GM19438 (cell line): ENCODE data around the gene CTNNAL1.
A peak's percentile ranks its signal among the peaks of the same experiment; 100 is the strongest.
"Not testable (repeated sequence)": the region's sequence is repeated elsewhere in the genome, so short reads cannot be mapped to it uniquely, and the experiment has no call there.

Experiments
- ATAC-seq: cut with Tn5 transposase; IDR thresholded peaks from one replicate; pipeline ENCODE4 v1.9.1; 2021; ENCODE audit warnings: low read depth; ENCODE audit not compliant: unreplicated experiment

The CTNNAL1 gene

GRCh38 chr9:108997112-108997511, 16.2 kb downstream of the CTNNAL1 start:
- ATAC-seq = no peak

- ATAC-seq = no peak
Measured at GRCh38 chr9:108996643-108997042, 16.7 kb downstream of the CTNNAL1 start.

- peak; percentile 72 for ATAC-seq
Measured at GRCh38 chr9:108994695-108995094, 18.6 kb downstream of the CTNNAL1 start.

GRCh38 chr9:108991479-108991878, 21.8 kb downstream of the CTNNAL1 start:
- no peak for ATAC-seq

GRCh38 chr9:108983885-108984284, 29.4 kb downstream of the CTNNAL1 start:
- no peak for ATAC-seq

GRCh38 chr9:108980893-108981292, 32.4 kb downstream of the CTNNAL1 start:
- no peak for ATAC-seq

- ATAC-seq = no peak
Measured at GRCh38 chr9:108978205-108978604, 35.1 kb downstream of the CTNNAL1 start.

GRCh38 chr9:108973895-108974294, 39.4 kb downstream of the CTNNAL1 start:
- no peak for ATAC-seq

- no peak for ATAC-seq
Measured at GRCh38 chr9:108972626-108973209, 40.6 kb downstream of the CTNNAL1 start.

- ATAC-seq = no peak
Measured at GRCh38 chr9:108972186-108972585, 41.1 kb downstream of the CTNNAL1 start.

GRCh38 chr9:108971392-108971791, 41.9 kb downstream of the CTNNAL1 start:
- ATAC-seq = not testable (repeated sequence)

GRCh38 chr9:108967916-108968315, 45.4 kb downstream of the CTNNAL1 start:
- ATAC-seq = no peak

- ATAC-seq = no peak
Measured at GRCh38 chr9:108963459-108964143, 49.7 kb downstream of the CTNNAL1 start.

- no peak for ATAC-seq
Measured at GRCh38 chr9:108961151-108961550, 52.1 kb downstream of the CTNNAL1 start.

GRCh38 chr9:108960331-108960730, 53.0 kb downstream of the CTNNAL1 start:
- ATAC-seq = no peak

- ATAC-seq = no peak
Measured at GRCh38 chr9:108956631-108957026, 56.7 kb downstream of the CTNNAL1 start.

GRCh38 chr9:108956022-108956630, 57.2 kb downstream of the CTNNAL1 start:
- ATAC-seq = no peak

GRCh38 chr9:108953983-108954574, 59.2 kb downstream of the CTNNAL1 start:
- ATAC-seq = no peak

- no peak for ATAC-seq
Measured at GRCh38 chr9:108951578-108951977, 61.7 kb downstream of the CTNNAL1 start.

- ATAC-seq = no peak
Measured at GRCh38 chr9:108950168-108950567, 63.1 kb downstream of the CTNNAL1 start.

- ATAC-seq = no peak
Measured at GRCh38 chr9:108939975-108940374, 73.3 kb downstream of the CTNNAL1 start.
